Occipital lobe (tissue), 2 donors: ENCODE data around the gene FGGY. TPM values are rescaled to one million over a fixed set of nuclear protein-coding genes. Genes with fewer than 3 reads are reported as not detected.

Experiments used
- DNase-seq: peaks from one replicate; lab custom pipeline; 2025; lab: John Stamatoyannopoulos, UW
- total RNA-seq: library from RNA; depleted of rRNA; stranded (reverse); fragments of >200 nt; gene quantifications from one replicate; pipeline ENCODE4 v1.2.3, GENCODE V29; 2014

FGGY gene
- total RNA-seq, 1 donor from 2014 or later = 24.2 TPM

DNA sequence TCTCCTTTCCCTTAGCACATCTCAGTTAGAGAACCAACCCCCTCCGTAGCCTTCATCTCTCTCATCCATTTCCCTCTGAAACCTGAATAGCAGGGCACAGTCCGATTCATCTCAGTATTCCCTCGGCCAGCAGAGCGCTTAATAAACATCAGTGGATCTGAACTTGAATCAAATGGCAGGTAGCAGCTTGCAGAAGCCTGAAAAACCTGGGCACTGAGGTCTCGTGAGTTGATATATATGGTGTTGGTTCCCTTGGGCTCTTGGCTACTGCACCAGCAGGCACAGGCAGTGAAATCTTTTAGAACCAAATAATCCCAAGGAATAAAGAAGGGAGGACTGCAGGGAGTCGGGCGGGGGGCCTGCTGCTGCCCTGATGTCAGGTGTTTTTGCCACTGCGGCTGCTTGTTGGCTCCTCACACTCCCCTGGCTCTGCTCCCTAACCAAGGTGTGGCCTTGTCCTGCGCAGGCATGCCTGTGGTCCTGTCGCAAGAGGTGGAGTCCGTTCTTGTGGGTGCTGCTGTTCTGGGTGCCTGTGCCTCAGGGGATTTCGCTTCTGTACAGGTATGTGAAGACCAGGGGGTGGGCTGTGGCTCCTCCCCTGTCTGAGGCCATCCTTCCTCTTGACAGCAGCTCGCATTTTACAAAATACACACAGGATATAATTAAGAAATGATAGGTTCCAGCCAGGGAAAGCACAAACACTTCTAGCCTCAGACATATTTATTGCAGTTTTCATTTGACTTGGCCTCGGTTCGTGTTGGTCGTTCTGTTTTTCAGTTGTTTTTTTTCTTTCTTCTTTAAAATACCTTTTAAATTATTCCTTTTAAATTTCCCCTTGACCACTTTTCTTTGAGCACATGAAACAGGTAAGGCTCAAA is 376.9 kb downstream of the FGGY start:
- no peak for DNase-seq

DNA sequence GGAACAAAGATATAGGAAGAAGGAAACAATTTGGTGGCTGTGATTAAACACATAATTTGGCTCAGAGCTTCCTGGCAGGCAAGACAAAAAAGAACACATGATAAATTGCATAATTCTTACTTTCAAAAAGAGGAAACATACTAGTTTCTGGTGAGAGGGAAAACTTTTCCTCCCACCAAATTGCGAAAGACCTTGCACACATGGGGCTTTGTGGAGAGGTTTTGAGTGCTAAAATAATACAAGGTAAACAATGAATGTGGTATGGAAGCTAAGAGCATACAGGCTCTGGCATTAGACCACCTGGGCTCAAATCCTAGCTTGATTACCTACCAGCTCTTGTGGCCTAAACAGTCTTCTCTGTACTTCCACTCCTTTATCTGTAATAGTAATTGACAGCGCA is 377.7 kb downstream of the FGGY start:
- DNase-seq = no peak

DNA sequence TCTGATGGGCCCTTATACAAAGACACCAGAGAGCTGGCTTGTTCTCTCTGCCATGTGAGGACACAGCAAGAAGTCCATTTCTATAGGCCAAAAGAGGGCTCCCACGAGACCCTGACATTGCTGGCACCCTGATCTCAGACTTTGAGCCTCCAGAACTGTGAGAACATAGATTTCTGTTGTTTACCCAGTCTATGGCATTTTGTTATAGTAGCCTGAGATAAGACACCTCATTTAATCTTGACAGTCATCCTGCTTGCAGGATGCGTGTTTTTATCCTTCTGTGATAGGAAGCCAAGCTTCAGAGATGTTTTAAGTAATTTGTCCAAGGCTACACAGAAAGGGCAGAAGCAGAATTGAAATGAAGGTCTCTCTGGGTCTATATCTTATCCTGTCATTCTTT is 379.0 kb downstream of the FGGY start:
- no peak for DNase-seq

- no peak for DNase-seq
Measured at GRCh38 chr1:59678040-59678439, 381.1 kb downstream of the FGGY start.

GRCh38 chr1:59678493-59679228 is 381.8 kb downstream of the FGGY start:
- no peak for DNase-seq

DNA sequence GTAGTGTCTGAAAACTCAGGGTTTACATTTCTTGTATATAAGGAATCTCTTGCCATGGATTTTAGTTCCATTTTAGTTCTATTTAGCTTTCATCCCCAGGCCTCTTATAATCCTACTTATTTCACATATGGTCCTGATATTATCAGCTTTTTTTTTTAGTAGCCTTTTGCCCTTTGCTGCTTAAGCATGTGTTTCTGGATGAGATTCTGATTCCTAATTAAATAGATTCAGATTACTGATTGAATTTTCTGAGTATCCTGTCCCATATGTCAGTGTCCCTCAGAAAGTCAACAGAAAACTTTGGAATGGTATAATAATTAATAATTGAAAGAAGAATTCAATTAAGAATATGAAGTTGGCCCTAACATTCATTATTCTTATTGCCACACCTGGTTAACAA is 383.1 kb downstream of the FGGY start:
- DNase-seq = no peak

DNA sequence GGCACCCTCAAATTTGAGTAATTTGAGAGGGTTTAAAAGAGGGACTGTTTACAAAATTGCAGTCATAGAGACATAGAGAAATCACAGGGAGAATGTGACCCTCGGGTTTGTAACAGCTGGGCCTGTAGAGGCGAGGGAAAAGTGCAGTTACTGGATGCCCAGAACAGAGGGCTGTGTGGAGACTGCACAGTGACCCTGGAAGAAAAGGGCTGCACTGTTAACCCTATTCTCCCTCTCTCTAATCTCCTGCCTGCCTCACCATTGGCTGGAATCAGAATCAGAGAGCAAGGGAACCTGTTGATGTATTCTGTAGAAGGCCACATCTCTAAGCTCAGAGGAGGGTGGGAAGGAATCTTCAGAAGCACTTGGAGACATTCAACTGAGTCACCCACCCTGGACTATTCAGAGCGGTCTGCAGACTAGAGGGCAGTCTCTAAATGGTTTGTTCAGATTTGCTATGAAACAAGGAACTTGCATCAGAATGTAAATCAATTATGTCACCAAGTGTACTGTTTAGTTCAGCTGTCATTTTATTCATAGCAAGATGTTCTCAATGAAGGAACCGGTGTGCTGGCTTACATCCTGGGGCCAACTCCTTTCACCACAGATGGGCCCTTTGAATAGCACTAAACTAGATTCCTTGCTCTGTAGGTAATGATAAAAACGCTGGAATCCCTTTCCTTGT is 385.6 kb downstream of the FGGY start:
- DNase-seq = no peak

- no peak for DNase-seq
Measured at GRCh38 chr1:59683197-59683596, 386.3 kb downstream of the FGGY start.

DNA sequence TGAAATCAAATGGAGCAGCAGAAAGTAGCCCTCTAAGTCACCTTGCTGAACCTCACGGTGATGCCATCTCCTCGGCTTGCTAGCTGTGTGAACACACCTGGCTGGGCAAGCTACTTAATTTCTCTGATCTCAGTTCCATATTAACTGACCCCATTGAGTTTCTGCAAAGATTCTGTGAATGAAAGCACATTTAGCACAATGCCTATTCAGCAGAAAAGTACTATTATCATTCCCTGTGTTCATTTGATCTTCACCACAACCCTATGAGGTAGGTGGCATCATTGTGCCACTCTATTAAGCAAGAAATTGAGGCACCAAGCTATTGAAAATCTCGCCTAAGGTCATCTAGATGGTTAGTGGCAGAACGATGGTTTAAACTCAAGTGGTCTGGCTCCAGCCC is 387.8 kb downstream of the FGGY start:
- no peak for DNase-seq

DNA sequence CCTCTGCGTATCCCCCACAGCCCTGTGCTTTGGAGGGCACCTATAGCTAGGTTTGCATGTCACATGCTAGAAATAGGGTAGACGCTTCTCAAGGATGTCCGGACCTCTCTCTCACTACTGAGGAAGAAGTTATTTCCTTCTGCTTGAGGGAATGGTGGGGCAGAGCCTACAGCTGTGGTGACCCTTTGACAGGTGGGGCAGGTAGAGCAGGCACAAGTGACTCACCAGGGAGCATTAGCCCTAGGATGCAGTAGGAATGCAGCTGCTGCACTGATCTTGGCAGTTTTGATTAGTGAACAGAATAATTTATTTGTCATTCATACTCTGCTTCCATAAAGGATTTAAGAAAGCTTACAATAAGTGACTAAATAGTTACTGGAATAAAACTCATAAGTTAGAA is 388.2 kb downstream of the FGGY start:
- no peak for DNase-seq

DNA sequence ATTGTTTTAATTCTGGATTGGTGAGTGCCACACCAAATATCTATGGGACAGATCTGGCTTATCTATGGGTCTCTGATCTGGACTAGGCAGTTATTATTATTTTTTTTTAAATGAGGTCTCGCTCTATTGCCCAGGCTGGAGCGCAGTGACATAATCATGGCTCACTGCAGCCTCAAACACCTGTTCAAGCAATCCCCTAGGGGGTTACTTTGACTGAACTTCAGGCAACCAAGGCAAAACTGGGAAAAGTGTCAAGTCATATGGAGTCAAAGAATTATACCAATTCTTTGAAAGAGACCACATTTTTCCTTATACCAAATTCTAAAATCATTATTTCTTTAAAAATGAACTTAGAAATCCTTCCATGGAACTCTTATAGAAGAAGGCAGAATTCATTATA is 388.8 kb downstream of the FGGY start:
- DNase-seq = no peak

GRCh38 chr1:59686170-59686569 is 389.3 kb downstream of the FGGY start:
- DNase-seq = no peak

DNA sequence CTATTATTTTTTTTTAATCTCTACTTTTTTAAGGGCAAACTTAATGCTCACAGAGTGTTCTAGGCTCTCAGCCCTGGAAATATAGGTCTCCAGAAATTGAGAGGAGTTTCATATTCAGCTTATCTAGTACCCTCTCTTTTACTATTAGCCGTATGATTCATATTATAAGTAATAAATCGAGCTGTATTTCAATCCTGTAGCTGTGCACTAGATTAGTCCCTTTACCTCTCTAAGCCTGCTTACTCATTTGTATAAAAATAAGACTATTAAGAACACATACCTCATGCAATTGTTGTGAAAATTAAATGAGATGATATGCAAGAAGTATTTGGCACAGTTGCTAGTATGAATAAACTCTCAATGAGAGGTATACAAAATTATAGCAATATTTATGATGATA is 389.7 kb downstream of the FGGY start:
- no peak for DNase-seq

- no peak for DNase-seq
Measured at GRCh38 chr1:59687081-59687480, 390.2 kb downstream of the FGGY start.

DNA sequence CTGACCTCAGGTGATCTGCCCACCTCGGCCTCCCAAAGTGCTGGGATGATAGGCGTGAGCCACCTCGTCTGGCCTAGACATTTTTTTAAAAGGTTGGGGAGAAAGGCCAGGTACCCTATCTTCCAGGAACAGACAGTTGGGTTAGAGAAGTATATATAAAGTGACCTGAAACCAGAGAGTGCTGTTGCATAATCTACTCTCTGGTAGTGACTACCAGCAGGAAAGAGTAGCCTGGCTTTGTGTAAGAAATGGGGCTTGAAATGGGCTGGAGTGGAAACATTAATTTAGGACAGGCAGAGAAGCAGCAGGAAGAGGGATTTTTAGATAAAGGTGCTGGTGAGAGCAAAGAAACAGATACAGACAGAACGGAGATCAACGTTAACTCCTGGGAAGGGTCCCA is 392.1 kb downstream of the FGGY start:
- no peak for DNase-seq

DNA sequence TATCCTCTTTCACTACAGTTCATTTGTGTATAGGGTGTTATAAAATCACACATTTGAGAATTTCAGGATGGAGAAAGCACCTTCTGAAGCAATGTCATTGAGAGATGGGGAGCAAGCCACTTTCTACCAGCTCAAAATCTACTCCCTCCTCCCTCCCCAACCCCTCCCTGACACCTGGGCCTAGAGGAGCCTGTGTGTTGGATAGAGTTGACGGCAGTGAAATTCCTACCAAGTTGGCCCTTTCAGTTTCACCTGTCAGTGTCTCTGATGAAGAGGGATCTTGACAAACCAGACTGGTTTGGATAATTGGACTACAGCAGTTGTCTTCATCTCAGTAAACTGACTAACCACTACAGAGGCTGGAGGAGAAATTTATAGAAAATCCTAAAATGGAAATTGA is 392.8 kb downstream of the FGGY start:
- DNase-seq = no peak

DNA sequence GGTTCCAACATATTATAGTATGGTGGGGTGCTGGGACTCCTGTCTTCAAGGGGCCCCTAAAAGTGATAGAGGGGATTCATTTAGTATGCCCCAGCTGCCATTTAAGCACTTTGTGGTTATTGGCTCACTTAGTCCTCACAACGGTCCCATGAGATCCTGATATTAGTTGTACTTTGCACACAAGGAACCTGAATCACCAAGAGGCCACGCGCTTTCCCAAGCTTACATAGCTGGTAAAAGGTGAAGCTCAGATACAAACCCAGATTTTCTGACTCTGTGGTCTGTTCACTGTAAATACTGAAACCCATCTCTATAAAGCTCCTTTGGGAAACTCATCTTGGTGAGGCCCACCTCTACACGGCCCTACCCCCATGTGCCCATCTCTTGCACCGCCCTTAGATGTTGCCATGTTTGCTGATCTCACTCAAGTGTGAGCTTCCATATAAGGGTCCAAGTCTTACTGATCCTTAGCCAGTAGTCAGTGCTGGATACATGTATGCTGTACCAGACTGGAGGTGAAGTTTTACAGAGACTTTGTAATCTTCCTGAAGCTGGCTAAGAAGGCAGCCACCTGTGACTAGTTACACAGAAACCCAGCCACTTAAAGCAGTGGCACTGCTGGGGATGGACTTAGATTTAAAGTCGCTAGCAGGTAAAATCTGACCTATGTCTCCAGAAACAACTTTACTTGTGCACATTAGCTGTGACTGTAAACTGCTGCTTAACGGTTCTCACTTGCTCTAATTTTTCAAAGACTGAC is 393.5 kb downstream of the FGGY start:
- DNase-seq = no peak

- DNase-seq = no peak
Measured at GRCh38 chr1:59691261-59691660, 394.4 kb downstream of the FGGY start.

DNA sequence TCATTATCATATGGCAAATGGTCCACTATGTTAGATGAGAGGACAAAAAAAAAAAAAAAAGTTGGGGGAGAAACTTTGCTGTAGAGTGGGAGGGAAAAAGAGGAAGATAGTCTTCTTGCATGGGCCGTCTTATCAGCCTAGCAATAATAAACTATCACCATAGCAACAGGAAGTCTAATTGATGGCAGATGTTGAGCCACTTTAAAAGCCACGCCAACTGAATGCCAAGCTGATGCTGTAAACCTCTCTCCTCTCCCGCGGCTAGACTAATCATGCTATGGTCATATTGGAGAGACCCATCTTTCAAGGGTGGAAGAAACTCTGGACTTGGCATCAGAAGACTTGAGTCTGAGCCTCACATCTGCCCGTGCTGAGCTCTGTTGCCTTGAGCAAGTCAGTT is 395.7 kb downstream of the FGGY start:
- DNase-seq = no peak

DNA sequence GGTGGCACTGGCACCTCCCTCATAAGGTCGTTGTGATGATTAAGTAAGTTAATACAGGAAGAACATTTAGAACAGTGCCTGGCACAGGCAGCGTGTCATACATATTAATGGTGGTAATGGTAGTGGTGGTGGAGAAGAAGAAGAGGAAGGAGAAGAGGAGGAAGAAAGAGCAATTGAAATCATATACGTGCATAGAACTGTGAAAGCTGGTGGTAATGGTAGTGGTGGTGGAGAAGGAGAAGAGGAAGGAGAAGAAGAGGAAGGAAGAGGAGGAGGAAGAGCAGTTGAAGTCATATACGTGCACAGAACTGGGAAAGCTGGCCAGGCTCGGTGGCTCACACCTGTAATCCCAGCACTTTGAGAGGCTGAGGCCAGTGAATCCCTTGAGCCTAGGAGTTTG is 396.5 kb downstream of the FGGY start:
- DNase-seq = no peak

- no peak for DNase-seq
Measured at GRCh38 chr1:59695252-59695651, 398.4 kb downstream of the FGGY start.
